ENCODE results near the gene ART4.

ART4 gene

DNA sequence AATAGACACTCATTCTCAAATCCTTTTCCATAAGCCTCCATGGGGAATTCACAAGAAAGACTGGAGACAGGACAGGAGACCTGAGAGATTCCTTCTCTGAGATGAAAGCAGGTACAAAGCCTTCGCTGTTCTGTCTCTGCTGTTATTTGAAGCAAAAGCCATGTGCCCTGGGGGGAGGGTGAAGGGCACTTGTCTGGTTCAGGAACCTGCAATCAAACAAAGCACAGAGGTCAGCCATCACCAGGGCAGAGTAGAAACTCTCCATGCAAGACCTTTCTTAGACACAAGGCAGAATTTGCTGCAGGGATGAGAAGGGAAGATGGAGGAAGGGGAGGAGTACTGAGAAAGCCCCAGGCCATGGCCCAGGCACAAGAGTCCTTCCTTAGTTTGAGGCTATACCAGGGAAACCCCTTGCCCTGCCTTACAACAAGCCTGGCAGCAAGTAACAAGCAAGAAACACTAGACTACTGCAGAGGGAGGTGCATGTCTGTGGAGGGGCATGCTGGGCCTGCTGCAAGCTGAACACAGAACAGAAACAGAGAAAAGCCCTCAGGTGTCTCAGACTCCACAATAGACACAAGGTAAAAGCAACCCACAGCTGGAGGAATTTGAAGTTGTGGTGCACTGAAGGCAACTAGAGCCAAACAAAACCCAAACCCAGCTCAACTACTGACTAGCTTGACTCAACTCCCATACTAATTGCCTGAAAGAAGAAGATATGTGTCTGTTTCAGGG lies 7.8 kb upstream of the ART4 start:
- no peak for DNase-seq (ENCODE audit: low read depth)

DNA sequence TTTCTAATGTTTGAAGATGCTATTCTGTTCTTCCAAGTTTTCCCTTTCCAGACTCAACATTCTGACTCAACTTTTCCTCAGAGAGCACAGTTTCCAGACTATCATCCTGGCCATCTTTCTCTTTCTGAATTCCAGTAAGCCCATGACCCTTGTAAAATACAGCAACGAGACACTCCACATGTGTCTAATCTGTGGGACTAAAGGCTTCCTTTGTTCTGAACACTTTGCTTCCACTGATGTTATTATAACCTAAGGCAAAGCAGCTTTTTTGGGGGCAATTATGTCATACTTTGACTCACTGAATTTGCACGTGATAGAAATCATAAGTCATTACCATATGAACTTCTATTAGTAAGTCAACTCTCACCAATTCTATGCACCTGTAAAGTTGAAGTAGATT lies 6.3 kb upstream of the ART4 start:
- peak; percentile 12 for DNase-seq (ENCODE audit: low read depth)

DNA sequence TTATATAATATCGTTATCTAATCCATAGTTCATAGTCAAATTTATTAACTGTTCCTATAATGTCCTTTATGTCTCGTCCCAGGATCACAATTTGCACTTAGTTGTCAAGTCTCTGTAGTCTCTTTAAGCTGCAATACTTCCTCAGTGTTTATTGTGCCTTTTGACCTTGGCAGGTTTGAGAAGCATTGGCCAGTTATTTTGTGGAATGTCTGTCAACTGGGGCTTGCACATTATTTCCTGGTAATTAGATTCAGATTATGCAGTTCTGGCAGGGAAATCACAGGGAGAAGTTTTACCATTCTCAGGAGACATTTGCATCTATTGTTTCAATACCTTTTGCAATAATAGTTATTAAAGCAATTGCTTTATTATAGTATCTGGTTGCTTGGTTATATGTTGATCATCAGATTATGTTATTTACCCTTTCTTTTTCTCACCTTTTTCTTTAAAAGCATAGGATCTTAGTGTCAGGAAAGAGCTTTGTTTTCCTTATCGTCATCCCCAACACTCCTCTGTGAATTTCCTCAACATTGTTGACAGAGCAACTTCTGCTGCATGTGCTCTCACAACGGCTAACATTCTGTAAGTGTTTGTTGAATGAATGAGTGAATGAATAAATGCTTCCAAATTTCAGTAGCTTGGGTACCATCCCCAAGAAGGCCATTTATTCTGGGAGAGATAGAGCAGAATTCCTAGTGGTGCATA lies 3.7 kb upstream of the ART4 start:
- DNase-seq (ENCODE audit: low read depth): peak; percentile 61

DNA sequence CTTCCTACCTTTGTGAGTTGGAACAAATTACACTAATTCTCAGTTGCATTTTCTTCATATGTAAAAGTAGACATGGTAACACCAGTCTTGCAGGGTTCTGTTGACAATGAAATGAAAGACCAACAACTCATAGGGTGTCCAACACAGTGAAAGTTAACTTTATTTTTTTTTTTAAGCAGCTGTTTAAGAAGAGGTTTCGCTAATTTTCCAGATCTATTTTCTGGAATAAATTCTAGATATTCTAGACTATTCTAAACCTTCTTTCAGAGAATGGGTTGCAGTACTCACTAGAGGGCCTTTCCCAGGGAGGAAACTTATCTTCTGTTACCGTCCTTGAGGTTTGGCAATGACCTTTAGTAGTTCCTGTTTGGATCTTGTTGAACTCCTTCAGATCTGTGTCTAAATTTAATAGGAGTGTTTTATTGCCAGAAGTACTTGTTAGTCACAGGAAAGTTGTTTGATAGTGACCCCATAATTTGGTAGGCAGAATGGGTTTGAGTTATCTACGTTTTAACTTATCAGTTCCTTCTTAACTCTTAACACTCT lies 2.8 kb upstream of the ART4 start:
- no peak for DNase-seq (ENCODE audit: low read depth)

DNA sequence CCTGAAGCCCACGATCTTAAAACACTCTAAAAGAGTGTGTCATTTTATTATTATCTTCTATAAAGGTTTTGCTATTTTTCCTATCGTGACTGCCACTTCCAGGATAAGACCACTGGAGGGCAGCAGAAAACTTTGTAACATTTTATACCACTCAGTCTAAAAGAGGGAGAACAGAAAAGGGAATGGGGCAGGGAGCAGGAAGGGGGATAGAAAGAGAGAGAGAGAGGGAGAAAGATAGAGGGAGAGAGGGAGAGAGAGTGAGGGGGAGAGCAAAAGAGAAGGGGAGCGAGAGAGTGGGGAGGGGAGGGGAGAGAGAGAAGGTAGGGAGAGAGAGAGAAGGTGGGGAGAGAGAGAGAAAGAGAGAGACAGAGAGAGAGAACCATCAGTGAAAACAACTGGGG lies 2.0 kb upstream of the ART4 start:
- DNase-seq (ENCODE audit: low read depth): peak; percentile 45

DNA sequence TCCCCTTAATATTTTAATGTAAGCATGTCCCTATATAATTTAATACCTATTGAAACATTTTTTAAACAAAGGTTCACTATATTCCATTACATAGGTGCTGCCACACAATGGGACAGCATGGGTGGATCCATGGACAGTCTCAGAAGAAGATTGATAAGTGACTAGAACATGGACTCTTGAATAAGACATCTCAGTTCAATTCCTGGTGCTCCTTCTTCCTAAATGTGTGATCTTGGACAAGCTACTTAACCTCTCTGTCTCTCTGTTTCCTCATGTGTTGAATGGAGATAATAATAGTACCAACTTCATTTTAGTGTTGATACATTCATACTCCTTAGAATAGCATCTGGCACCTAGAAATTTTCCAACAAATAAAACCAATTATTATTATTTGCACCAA lies 1.1 kb upstream of the ART4 start:
- no peak for DNase-seq (ENCODE audit: low read depth)

DNA sequence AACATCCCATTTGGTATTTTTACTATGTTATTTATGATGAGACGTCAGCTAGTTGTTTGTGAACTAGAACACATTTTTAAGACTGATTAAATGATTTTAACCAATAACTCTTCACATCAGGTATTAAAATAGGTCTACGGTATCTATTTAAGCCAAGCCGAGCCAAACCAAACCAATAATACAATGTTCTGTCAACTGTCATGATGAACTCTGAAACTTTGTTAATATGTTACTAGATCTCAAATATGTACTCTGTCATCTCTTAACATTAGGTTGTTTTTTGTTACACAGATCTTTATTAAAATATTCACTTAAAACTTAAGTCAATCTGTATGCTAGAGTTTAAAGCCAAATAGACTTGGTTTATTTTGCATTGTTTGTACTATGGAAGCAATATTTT lies 1.0 kb downstream of the ART4 start:
- no peak for DNase-seq (ENCODE audit: low read depth)

DNA sequence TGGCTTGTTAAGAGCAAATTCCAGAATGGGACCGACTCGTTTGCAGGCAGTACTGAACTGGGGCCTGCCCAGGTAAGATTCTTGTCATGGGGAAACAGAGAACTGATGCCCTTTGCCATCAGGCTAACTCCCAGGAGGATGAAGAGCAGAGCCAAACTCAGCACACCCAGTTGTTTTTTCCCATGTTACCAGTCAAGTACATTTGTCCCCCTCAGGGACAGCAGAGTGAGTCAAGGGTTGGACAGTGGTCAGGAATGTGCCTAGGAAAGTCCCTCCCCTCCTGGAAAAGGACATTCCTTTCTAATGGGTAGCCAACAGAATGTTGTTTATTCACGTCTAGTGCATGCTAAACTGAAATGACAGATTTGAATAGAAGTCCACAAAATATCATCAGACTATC lies 1.6 kb downstream of the ART4 start:
- DNase-seq (ENCODE audit: low read depth): peak; percentile 71

DNA sequence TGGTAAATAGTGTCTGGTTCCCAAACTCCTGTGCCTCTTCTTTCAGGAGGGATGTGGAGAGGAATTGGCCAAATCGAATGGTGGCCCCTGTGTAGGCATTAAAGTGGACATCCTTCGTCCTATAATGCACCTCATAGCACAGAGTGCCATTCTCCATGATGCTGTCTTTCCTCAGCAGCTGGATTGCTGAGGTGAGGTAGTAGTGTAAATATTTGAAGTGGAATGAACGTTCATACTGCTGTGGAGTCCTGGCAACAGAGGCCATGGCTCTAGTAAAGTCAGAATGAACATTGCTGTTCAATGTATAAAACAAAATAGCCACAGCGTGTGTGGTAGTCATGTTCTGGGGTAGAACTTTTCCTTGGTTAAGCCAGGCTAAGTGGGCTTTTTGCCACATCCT lies 2.7 kb downstream of the ART4 start:
- DNase-seq (ENCODE audit: low read depth): no peak

DNA sequence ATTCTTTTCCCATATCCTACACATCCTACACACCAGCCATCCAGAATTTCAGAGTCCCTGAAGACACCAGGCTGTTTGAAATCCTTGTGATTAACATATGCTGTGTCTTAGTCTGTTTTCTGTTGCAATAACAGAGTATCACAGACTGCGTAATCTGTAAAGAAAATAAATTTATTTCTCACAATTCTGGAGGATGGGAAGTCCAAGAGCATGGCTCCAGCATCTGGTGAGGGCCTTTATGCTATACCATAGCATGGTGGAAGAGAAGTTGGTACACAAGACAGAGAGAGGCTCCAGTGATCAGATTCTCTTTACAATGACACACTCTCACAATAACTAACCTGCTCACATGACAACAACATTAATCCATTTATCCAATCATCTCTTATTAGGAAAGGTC lies 4.1 kb downstream of the ART4 start:
- DNase-seq (ENCODE audit: low read depth): no peak

DNA sequence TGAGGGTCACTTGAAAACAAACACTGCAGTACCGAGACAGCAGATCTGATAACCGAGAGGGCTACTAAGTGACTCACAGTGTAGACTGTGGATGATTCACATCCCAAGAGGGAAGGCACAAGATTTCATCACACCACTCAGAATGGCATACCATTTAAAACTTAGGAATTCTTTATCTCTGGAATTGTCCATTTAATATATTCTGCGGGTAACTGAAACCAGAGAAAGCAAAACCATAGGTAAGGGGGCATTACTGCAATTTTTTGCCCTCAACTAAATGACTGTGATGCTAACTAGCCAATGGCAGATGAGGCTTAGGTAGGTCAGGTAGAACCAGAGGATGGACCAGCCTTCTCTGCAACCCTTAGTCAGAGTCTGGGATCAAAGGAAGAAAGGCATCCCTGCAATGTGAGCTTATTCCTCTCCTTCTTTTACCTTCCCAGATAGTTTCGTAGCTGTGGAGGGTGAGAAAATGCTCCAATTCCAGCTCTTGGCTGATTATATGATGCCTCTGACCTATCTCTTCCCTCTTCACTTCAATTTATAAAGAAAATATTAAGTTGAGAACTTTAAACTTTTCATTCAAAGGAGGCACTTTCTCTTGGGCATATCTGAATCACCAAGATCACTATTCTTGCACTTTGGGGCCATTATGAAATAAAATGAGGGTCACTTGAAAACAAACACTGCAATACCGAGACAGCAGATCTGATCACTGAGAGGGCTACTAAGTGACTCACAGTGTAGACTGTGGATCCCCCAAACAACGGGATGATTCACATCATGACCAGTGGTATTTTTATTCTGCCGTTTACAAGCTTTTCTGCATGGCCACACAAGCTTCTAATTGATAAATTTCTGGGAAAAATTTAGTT lies 6.8 kb downstream of the ART4 start:
- DNase-seq (ENCODE audit: low read depth): peak; percentile 71

DNA sequence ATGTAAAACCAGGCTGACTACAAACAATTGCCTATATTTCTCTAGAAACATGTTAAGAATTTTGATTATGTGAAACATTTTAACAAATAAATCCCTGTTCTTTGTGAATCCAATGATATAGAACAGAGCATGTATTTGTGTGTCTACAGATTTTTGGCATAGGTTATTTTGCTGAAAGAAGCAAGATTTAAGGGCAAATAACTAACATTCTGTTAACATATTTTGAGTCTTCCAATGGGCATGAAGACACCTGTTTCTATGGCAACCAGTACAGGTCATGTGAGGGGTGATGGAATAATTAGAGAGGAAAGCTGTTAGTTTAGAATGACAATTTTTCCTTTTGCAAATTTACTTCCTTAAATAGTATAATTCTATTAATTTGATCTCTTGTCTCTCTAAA lies 8.8 kb downstream of the ART4 start:
- no peak for DNase-seq (ENCODE audit: low read depth)

DNA sequence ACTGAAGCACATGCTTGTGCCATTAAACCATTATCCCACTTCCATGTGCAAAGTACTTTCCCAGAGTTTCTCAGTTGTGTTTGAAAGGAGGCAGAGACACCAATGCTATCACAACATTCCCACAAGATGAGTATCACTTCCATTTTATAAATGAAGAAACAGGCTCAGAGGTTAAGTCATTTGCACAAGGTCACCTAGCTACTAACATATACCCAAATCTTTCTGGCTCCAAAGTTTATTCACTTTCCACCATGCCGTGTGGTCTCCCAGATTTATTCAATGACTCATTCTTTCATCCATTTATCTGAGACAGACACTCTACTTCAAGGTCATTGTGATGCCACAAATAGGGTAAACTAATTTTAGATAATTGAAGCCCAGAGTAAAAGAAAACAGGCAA lies 9.4 kb downstream of the ART4 start:
- no peak for DNase-seq (ENCODE audit: low read depth)

DNA sequence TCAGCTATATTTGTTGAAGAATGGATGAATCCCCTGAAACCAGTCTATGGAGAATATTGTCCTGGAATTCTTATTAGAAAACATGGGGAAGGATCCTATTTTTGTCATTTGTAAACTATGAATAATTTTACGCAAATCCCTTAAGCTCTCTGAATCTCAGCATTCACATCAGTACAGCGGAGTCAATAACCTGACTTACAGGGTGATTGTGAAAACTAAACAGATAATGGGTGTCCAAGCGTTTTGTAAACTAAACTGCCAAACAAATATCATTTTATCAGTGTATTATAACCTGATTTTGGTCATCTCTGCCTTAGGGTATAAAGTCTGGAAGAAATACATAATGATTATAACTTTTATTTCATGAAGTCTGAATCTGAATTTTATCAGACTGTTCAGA lies 10.0 kb downstream of the ART4 start:
- no peak for DNase-seq (ENCODE audit: low read depth)

DNA sequence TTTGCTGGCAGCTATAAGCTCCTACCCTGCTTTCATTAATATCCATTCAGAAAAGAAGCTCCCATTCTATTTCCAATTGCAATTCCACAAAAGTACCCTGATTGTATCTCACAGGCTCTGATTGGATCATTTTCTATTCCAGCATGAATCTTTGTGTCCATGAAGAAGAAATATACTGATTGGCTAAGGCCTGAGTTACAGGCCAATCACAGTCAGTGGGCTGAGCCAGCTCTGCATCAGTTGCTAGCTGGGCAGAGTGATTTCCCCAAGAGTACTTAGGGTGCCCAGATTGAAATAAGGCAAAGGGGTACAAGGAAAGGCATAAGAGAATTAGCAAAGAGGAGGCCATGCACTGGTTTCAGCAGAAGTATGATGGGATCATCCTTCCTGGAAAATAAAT lies 14.4 kb downstream of the ART4 start:
- DNase-seq (ENCODE audit: low read depth): peak; percentile 5

DNA sequence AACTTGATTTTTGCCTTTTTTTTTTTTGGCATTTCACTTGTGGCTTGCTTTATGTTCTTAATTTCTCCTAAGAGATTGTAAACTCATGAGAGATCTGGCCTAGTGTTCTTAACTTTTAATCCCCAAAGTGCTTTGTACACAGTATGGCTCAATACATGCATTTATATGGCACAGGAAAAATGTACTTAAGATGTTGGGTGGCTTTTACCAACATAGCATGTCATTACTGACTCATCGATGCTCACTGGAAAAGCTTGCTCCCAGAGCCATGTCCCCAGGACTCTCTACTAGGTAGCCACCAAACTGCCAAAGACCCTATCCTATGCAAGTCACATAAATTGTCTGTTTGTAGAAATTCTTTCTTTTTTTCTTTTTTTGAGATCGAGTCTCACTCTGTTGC lies 16.3 kb downstream of the ART4 start:
- DNase-seq (ENCODE audit: low read depth): no peak

DNA sequence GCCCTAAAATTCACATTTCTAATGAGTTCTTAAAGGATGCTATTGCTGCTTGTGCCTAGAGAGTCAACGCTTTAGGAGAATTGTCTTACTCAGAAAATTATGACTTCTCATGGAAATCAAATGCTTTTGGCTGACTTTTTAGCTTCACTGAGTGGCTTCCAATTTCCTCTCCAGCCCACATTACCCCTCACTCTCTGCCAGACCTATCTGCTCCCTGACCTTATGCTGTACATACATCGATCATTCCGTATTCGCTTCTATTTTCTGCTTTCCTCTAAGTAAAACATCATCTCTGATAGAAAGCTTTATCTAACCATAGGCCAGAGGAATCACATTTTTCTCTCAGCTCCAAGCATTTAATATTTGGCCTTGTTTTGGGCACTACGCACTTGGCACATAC lies 16.8 kb downstream of the ART4 start:
- DNase-seq (ENCODE audit: low read depth): no peak

DNA sequence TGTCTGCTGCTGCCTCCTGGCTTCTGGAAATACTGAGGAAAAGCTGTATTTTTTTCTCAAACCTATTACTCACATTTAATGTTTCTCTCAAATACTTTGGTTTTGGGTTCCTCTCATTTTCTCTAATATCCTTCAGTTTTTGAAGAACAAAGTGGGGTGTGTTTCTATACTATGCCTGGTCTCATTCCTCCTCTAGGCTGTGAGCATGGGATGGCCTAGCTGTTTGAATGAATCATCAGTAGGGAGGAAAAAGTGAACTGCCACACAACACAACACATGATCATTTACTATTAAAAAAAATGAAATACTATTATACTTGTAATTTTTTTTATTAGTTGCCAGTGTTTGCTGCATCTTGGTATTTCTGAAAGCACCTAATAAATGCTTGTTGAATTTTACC lies 18.1 kb downstream of the ART4 start:
- DNase-seq (ENCODE audit: low read depth): no peak

DNA sequence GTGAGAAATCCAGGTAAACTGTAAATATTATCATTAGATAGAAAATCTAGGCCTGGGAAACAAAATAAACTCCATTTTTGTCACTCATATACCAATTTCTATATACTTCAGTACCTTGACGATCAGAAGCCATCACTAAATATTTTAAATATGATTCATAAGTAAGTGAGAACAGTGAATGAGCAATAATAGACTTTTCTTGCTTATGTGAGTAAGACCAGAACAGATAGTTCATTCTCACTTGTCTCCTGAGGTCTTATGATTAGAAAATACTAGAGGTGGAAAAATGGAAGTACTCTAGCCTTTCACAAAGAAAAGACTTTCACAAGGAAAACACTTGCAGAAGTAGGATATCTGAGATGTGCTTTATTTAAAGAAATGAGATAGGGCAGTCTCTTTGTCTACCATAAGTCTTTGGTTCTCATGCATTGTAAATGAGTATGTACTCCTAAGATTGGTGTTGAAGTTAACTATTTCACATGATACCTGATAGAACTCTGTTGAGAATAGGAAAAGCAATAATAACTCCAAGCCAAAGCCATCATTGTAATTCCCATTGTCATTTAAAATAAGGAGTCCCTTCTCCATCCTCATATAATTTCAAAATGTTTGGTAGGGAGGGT lies 19.2 kb downstream of the ART4 start:
- no peak for DNase-seq (ENCODE audit: low read depth)

DNA sequence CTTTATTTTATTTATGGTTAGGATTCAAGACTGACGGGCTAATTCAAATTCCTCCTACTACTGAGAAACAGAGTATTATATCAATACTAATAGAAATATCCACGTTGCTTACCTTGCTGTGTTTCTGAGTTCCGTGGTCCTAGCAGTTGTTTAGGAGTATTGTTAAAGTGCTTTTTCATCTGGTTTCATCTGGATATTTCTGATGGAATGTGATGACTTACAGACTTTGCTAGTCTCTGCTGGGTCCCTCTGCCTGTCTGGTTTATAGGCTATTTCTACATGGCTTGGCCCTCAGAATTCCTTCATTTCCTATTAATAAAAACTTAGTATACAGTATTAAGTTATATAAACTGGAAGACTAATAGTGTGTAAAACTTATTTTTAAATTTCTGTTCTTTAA lies 29.3 kb downstream of the ART4 start, which contains the start of gene SMCO3:
TSS of gene SMCO3 (minus strand) at position 169 of the 400 bp plus-strand sequence. CDS start 7,502 bp downstream, outside the sequence.
- DNase-seq (ENCODE audit: low read depth): no peak

DNA sequence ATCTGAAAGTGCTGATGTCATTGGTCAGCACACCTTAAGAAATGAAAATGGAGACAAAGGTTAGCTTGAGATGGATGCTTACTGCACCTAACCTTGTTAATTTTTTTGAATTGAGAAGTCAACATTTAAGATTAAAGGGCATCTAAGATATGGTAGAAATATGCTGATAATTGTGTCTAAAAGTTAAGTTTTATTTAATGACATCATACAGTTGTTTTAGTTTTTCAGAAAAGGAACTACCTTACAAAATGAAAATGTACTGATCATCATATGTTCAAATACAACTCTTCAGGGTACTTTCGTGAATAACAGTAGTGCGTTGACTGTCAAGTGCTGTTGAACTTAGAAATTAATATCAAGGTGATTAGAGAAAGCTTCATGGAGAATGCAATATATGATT lies 31.8 kb downstream of the ART4 start:
- no peak for DNase-seq (ENCODE audit: low read depth)

DNA sequence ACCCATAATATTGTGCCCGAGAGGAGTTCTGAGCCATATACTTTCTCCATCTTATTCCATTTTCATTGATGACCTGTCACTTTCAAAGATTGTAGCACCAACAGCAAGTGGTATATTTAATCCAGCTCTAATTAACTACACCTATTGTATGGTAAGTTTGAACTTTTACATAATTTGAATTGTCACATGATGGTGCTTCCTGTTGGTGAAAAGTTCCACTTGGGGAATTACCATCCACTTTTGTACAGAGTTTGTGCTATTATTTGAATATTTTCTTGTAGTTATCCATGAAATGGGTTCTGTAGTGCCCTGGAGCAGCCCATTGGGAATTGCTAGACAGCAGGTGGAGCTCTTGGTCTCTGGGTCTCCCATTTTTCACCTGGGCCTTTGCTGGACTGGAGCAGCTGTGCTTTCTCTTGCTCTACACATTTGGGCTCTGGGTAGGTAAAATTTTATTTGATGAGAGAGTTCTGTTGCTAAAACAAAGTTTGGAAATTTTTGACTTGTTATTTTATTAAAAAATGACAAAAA lies 32.3 kb downstream of the ART4 start:
- DNase-seq (ENCODE audit: low read depth): no peak
